SK-N-SH (cell line): ENCODE measurements around the gene OVAAL.

Experiments used
- JUND ChIP-seq: IDR thresholded peaks from 2 replicates; pipeline ENCODE4 v1.4.0; 2012
- RFX5 ChIP-seq: IDR thresholded peaks from 2 replicates; pipeline ENCODE4 v1.6.1; 2012; ENCODE audit warnings: mild to moderate bottlenecking, improper control_type of control experiment, low read length
- TCF12 ChIP-seq: IDR thresholded peaks from 2 replicates; pipeline ENCODE4 v1.4.0; 2012
- TF ChIP-seq, protein P1 (sequence below): fragments of 200-600 bp; sonication (generic); IDR thresholded peaks from 2 replicates; pipeline ENCODE4 v1.6.1; 2017; ENCODE audit warnings: antibody characterized with exemption, mild to moderate bottlenecking, moderate library complexity

DNA sequence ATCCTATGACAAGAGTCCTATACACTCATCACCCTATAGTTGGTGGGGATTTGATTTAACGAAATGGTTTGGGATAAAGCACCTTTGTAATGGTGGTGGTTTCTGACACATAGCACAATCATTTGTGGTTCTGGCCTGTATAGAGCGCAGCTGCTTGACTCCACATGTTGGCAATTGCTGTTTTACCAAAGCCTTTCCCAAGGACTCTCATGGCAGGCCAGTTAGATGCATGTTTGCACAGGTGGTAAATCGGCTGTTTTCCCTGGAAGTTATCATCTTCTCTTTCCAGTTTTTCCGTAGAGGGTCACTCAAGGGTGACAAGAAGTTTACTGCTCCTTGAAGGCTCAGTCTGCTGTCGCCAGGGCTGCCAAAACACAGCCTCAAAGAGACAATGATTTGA is 56.0 kb downstream of the OVAAL start:
- no peak for TF ChIP-seq JUND
- TF ChIP-seq, protein P1, sequence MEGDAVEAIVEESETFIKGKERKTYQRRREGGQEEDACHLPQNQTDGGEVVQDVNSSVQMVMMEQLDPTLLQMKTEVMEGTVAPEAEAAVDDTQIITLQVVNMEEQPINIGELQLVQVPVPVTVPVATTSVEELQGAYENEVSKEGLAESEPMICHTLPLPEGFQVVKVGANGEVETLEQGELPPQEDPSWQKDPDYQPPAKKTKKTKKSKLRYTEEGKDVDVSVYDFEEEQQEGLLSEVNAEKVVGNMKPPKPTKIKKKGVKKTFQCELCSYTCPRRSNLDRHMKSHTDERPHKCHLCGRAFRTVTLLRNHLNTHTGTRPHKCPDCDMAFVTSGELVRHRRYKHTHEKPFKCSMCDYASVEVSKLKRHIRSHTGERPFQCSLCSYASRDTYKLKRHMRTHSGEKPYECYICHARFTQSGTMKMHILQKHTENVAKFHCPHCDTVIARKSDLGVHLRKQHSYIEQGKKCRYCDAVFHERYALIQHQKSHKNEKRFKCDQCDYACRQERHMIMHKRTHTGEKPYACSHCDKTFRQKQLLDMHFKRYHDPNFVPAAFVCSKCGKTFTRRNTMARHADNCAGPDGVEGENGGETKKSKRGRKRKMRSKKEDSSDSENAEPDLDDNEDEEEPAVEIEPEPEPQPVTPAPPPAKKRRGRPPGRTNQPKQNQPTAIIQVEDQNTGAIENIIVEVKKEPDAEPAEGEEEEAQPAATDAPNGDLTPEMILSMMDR, result no peak
- no peak for TF ChIP-seq TCF12
- no peak for TF ChIP-seq RFX5
